H1 (cell line): ENCODE measurements around the gene PANK3. TPM values are rescaled to one million over a fixed set of nuclear protein-coding genes. Genes with fewer than 3 reads are reported as not detected.

ENCODE experiments used
- CTCF ChIA-PET: fragments of 300-600 bp; sonication (Branson Sonifier 250); formaldehyde crosslinking; loops from one replicate; lab custom pipeline; 2021; ENCODE audit not compliant: partially characterized antibody; lab: Charles Lee
- POLR2A ChIA-PET: fragments of 300-600 bp; sonication (Branson Sonifier 250); formaldehyde crosslinking; loops from one replicate; lab custom pipeline; 2021; ENCODE audit warnings: inconsistent platforms; ENCODE audit not compliant: partially characterized antibody; lab: Charles Lee
- DNase-seq, 2 experiments: peaks; one replicate each; pipeline versions ENCODE4 v3.0.0 to v3.0.0-alpha.2; 2010 to 2022; ENCODE audit warnings: low spot score in 2 of 2, low read depth in 1 of 2, mixed read lengths in 1 of 2
- FAIRE-seq: peaks from 2 replicates; lab custom pipeline; 2011; peaks lifted over from hg19 to GRCh38; lab: Jason Lieb, UNC
- H2AFZ ChIP-seq: 2 replicates; pipeline ENCODE4 v1.8.1; 2012; ENCODE audit warnings: low read length, inconsistent platforms
- H2AK5ac ChIP-seq: 2 replicates; pipeline ENCODE4 v1.6.1; 2013; ENCODE audit warnings: low read depth, low read length
- H2BK120ac ChIP-seq: replicated peaks from 2 replicates; pipeline ENCODE3; 2013; ENCODE audit warnings: low read depth, low read length, inconsistent platforms
- H2BK12ac ChIP-seq: 2 replicates; pipeline ENCODE4 v1.6.1; 2013; ENCODE audit warnings: low read depth, low read length
- H2BK15ac ChIP-seq: 2 replicates; pipeline ENCODE4 v1.6.1; 2013; ENCODE audit warnings: low read length
- H2BK20ac ChIP-seq: 2 replicates; pipeline ENCODE4 v1.6.1; 2013; ENCODE audit warnings: low read length
- H2BK5ac ChIP-seq: 2 replicates; pipeline ENCODE4 v1.6.1; 2013; ENCODE audit warnings: low read depth, low read length
- H3K14ac ChIP-seq: 2 replicates; pipeline ENCODE4 v1.6.1; 2013; ENCODE audit warnings: inconsistent platforms; ENCODE audit not compliant: insufficient read length
- H3K18ac ChIP-seq: 2 replicates; pipeline ENCODE4 v1.6.1; 2013; ENCODE audit warnings: low read length; ENCODE audit errors: extremely low read depth
- H3K23ac ChIP-seq: 2 replicates; pipeline ENCODE4 v1.6.1; 2013; ENCODE audit warnings: inconsistent platforms; ENCODE audit not compliant: insufficient read length
- H3K23me2 ChIP-seq: 2 replicates; pipeline ENCODE4 v1.6.1; 2013; ENCODE audit warnings: low read depth, low read length
- H3K27ac ChIP-seq: 2 replicates; pipeline ENCODE4 v1.6.1; 2011; ENCODE audit warnings: low read depth, low read length, inconsistent platforms
- H3K27me3 ChIP-seq, 4 experiments: replicated peaks in 1 of 4; 1 replicate in 1 of 4; 2 replicates in 3 of 4; pipeline versions ENCODE4 v1.6.1 to v1.8.1; 2011 to 2013; ENCODE audit warnings: low read length in 3 of 4, mild to moderate bottlenecking in 3 of 4, inconsistent platforms in 2 of 4, mixed read lengths in 2 of 4, moderate library complexity in 1 of 4; ENCODE audit not compliant: control insufficient read depth in 3 of 4, insufficient read depth in 3 of 4; ENCODE audit errors: extremely low read depth in 1 of 4
- H3K36me3 ChIP-seq, 4 experiments: 2 replicates each; pipeline versions ENCODE4 v1.6.1 to v1.8.1; 2011 to 2013; ENCODE audit warnings: mild to moderate bottlenecking in 4 of 4, low read length in 3 of 4, moderate library complexity in 2 of 4, control low read depth in 1 of 4, inconsistent platforms in 1 of 4; ENCODE audit not compliant: insufficient read depth in 4 of 4, control insufficient read depth in 2 of 4
- H3K4ac ChIP-seq: replicated peaks from 2 replicates; pipeline ENCODE3; 2013; ENCODE audit warnings: low read length, low read depth, mixed read lengths, inconsistent platforms; ENCODE audit not compliant: insufficient read length
- H3K4me1 ChIP-seq, 4 experiments: replicated peaks in 1 of 4; 1 replicate in 1 of 4; 2 replicates in 3 of 4; pipeline versions ENCODE4 v1.6.1 to v1.8.1; 2011 to 2013; ENCODE audit warnings: low read length in 3 of 4, inconsistent platforms in 2 of 4, mixed read lengths in 1 of 4; ENCODE audit not compliant: insufficient read depth in 4 of 4, control insufficient read depth in 3 of 4
- H3K4me2 ChIP-seq, 2 experiments: 2 replicates each; pipeline versions ENCODE4 v1.6.1 to v1.8.1; 2011 to 2013; ENCODE audit warnings: low read depth in 2 of 2, low read length in 2 of 2, control low read depth in 1 of 2, inconsistent platforms in 1 of 2, mild to moderate bottlenecking in 1 of 2; ENCODE audit not compliant: insufficient read depth in 1 of 2
- H3K4me3 ChIP-seq, 4 experiments: fragments of 200-600, 300-600 bp in 1 of 4; sonication (generic), shearing (Covaris generic), sonication (Bioruptor Twin) in 1 of 4; 2 replicates each; pipeline versions ENCODE4 v1.5.1 to v1.8.1; 2011 to 2016; ENCODE audit warnings: low read length in 4 of 4, low read depth in 3 of 4, control low read depth in 2 of 4, inconsistent platforms in 2 of 4, mild to moderate bottlenecking in 2 of 4, mixed read lengths in 1 of 4, moderate library complexity in 1 of 4; ENCODE audit not compliant: insufficient read depth in 2 of 4; ENCODE audit errors: extremely low read depth in 1 of 4
- H3K56ac ChIP-seq: replicated peaks from 2 replicates; pipeline ENCODE3; 2013; ENCODE audit warnings: low read depth, mild to moderate bottlenecking, mixed read lengths, low read length, inconsistent platforms; ENCODE audit not compliant: insufficient read length
- H3K79me1 ChIP-seq: 2 replicates; pipeline ENCODE4 v1.6.1; 2013; ENCODE audit warnings: low read depth, low read length, control low read depth
- H3K79me2 ChIP-seq, 2 experiments: 2 replicates each; pipeline versions ENCODE4 v1.6.1 to v1.8.1; 2012 to 2013; ENCODE audit warnings: low read length in 2 of 2, mild to moderate bottlenecking in 2 of 2, inconsistent platforms in 1 of 2; ENCODE audit not compliant: insufficient read depth in 2 of 2, control insufficient read depth in 1 of 2
- H3K9ac ChIP-seq, 4 experiments: replicated peaks in 1 of 4; 1 replicate in 1 of 4; 2 replicates in 3 of 4; pipeline versions ENCODE4 v1.6.1 to v1.8.1; 2011 to 2013; ENCODE audit warnings: low read depth in 3 of 4, low read length in 3 of 4, control low read depth in 2 of 4, mild to moderate bottlenecking in 2 of 4, moderate library complexity in 2 of 4, inconsistent platforms in 1 of 4; ENCODE audit errors: extremely low read depth in 1 of 4
- H3K9me3 ChIP-seq, 2 experiments: 2 replicates each; pipeline versions ENCODE4 v1.6.1 to v1.8.1; 2012 to 2013; ENCODE audit warnings: mild to moderate bottlenecking in 2 of 2, moderate library complexity in 2 of 2, control low read depth in 1 of 2, inconsistent platforms in 1 of 2, low read depth in 1 of 2, low read length in 1 of 2, mixed read lengths in 1 of 2; ENCODE audit not compliant: insufficient read depth in 2 of 2
- H4K20me1 ChIP-seq, 2 experiments: replicated peaks in 1 of 2; 2 replicates each; pipeline versions ENCODE3 to v1.8.1; 2011 to 2013; ENCODE audit warnings: inconsistent platforms in 2 of 2, low read length in 2 of 2, mild to moderate bottlenecking in 1 of 2; ENCODE audit not compliant: insufficient read depth in 2 of 2, control insufficient read depth in 1 of 2
- H4K5ac ChIP-seq: 2 replicates; pipeline ENCODE4 v1.6.1; 2013; ENCODE audit warnings: low read length, low read depth, mixed read lengths, inconsistent platforms; ENCODE audit not compliant: insufficient read length
- H4K8ac ChIP-seq: 2 replicates; pipeline ENCODE4 v1.8.0; 2013; ENCODE audit warnings: mild to moderate bottlenecking, moderate library complexity, low read length, inconsistent platforms; ENCODE audit not compliant: insufficient read depth; ENCODE audit errors: extremely low read depth
- H4K91ac ChIP-seq: replicated peaks from 2 replicates; pipeline ENCODE3; 2013; ENCODE audit warnings: low read length, mixed read lengths, inconsistent platforms; ENCODE audit not compliant: insufficient read length
- BRCA1 ChIP-seq: IDR thresholded peaks from 2 replicates; pipeline ENCODE4 v1.6.1; 2012; ENCODE audit warnings: low read depth, low read length, improper control_type of control experiment
- GTF2F1 ChIP-seq: IDR thresholded peaks from 2 replicates; pipeline ENCODE4 v1.6.1; 2012; ENCODE audit warnings: low read depth, low read length, improper control_type of control experiment, borderline replicate concordance
- HDAC2 ChIP-seq, 2 experiments: fragments of 300-600 bp in 1 of 2; sonication (generic) in 1 of 2; IDR thresholded peaks; 2 replicates each; pipeline ENCODE4 v1.6.1; 2011 to 2012; ENCODE audit warnings: low read depth in 2 of 2, low read length in 2 of 2, mild to moderate bottlenecking in 2 of 2, moderate library complexity in 2 of 2, borderline replicate concordance in 1 of 2, inconsistent platforms in 1 of 2
- KDM4A ChIP-seq: IDR thresholded peaks from one replicate; pipeline ENCODE4 v1.7.1; 2012; ENCODE audit warnings: low read depth, mild to moderate bottlenecking, moderate library complexity, low read length, inconsistent platforms; ENCODE audit not compliant: severe bottlenecking
- KDM5A ChIP-seq: fragments of 200-600 bp; IDR thresholded peaks from 2 replicates; pipeline ENCODE4 v1.7.1; 2012; ENCODE audit warnings: mild to moderate bottlenecking, low read length, inconsistent platforms, mixed read lengths
- SIN3A ChIP-seq, 2 experiments: IDR thresholded peaks in 1 of 2; conservative IDR thresholded peaks in 1 of 2; 2 replicates each; pipeline ENCODE4 v1.6.1; 2011 to 2012; ENCODE audit warnings: low read length in 2 of 2, improper control_type of control experiment in 1 of 2, low read depth in 1 of 2, mild to moderate bottlenecking in 1 of 2
- WGBS, 2 experiments: shearing (Covaris generic) in 1 of 2; methylation state at CpG; one replicate each; pipeline versions ENCODE4 v1.1.6 to v1.1.7; 2013 to 2015; ENCODE audit warnings: low lambda C conversion rate in 2 of 2, mixed read lengths in 2 of 2, inconsistent platforms in 1 of 2, low coverage in 1 of 2, missing lambda C conversion rate in 1 of 2; ENCODE audit not compliant: insufficient replicate concordance in 2 of 2, insufficient coverage in 1 of 2, insufficient read length in 1 of 2; ENCODE audit errors: extremely low coverage in 1 of 2, missing lambda C conversion rate in 1 of 2; 5-methylcytosine and 5-hydroxymethylcytosine counted together
- polyA plus RNA-seq, 7 experiments: library from polyadenylated mRNA; depleted of rRNA in 3 of 7; stranded (reverse) in 5 of 7; unstranded in 2 of 7; fragments of >200 nt in 5 of 7; fragments of 200-250 nt in 2 of 7; gene quantifications; 1 replicate in 5 of 7; 2 replicates in 1 of 7; 4 replicates in 1 of 7; pipeline versions ENCODE4 v1.2.1 to v1.2.3, GENCODE V29; 2011 to 2013; ENCODE audit warnings: missing spikeins in 2 of 7, mixed read lengths in 2 of 7
- total RNA-seq: library from RNA; stranded (reverse); fragmentation: NEBNext Ultra II Directional; extraction: Animal tissue kit (Norgen Biotek cat#: 25700); gene quantifications from 2 replicates; pipeline ENCODE4 v1.2.1, GENCODE V29; 2021
- TF ChIP-seq, protein P1 (sequence below), 3 experiments: IDR thresholded peaks; 1 replicate in 2 of 3; 2 replicates in 1 of 3; pipeline versions ENCODE4 v1.5.1 to v1.6.1; 2011; ENCODE audit warnings: low read length in 3 of 3, mild to moderate bottlenecking in 3 of 3, inconsistent platforms in 2 of 3, low read depth in 1 of 3, moderate library complexity in 1 of 3; ENCODE audit not compliant: insufficient read depth in 1 of 3; ENCODE audit errors: control extremely low read depth in 1 of 3

PANK3 gene
- total and polyA plus RNA-seq, 2 of the 8 experiments (the other 6 are each of a cell fraction or from before 2014, with no cell fraction given) = 8.6 to 101 TPM

DNA sequence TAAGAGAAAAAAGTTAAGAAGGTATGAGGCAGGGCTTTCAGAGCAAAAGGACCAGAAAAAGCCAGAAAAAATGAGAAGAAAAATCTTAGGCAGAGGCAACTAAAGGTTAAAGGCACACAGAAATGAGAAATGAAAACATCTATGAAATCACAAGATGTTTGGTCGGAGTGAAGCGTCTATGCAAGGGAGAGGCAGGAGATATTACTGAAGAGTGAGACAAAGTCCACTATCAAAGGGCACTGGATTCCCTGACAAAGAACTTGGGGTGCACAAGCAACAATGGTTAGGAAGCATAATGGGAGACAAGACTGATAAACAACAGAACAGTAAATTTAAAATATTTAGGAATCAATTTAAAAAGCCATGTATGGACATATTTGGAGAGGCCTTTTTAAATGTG, 16.9 kb downstream of the PANK3 start:
- CTCF ChIA-PET = no interaction called here
- no peak overlapping the region for H3K27ac ChIP-seq
- no peaks in the 10 kb centered on the region for H3K23me2 ChIP-seq
- no peak overlapping the region for H2BK12ac ChIP-seq
- H3K4me2 ChIP-seq = no peak overlapping the region
- H2BK5ac ChIP-seq = no peak overlapping the region
- no peak overlapping the region for H4K5ac ChIP-seq
- peaks cover 0 to 26% of the 10 kb centered on the region in 2 experiments; a peak in 2 of 4 replicates for H3K79me2 ChIP-seq
- H3K56ac ChIP-seq = no peak overlapping the region
- H3K9ac ChIP-seq = no peak overlapping the region
- peaks cover 3% of the 10 kb centered on the region in 2 experiments for H4K20me1 ChIP-seq
- no peak overlapping the region for H2AK5ac ChIP-seq
- no peak overlapping the region for H2BK20ac ChIP-seq
- no peak overlapping the region for H2BK120ac ChIP-seq
- no peak overlapping the region for H3K23ac ChIP-seq
- H3K79me1 ChIP-seq = peaks cover 2% of the 10 kb centered on the region; the same call in 1 of the 2 replicates
- POLR2A ChIA-PET = no interaction called here
- no peak overlapping the region for H2AFZ ChIP-seq
- H3K9me3 ChIP-seq = no peaks in the 10 kb centered on the region
- no peak overlapping the region for H3K14ac ChIP-seq
- H3K4me1 ChIP-seq = no peaks in the 10 kb centered on the region
- H3K36me3 ChIP-seq = peaks cover 4 to 81% (median 34%) of the 10 kb centered on the region in 4 experiments
- H3K4ac ChIP-seq = no peak overlapping the region
- H4K8ac ChIP-seq = no peak overlapping the region
- no peak for FAIRE-seq
- no peak overlapping the region for H2BK15ac ChIP-seq
- TF ChIP-seq SIN3A (conservative IDR thresholded peaks at IDR 0.05 in 1 of 2, IDR thresholded peaks at IDR 0.05 in 1 of 2; ENCODE audit: low read depth in 1 of 2, low read length in 2 of 2) (no peak), GTF2F1 (no peak), BRCA1 (no peak), KDM5A (no peak), HDAC2 (IDR thresholded peaks at IDR 0.05; ENCODE audit: borderline replicate concordance in 1 of 2, low read depth in 2 of 2, low read length in 2 of 2) (no peak), KDM4A (no peak)
- TF ChIP-seq, protein P1, sequence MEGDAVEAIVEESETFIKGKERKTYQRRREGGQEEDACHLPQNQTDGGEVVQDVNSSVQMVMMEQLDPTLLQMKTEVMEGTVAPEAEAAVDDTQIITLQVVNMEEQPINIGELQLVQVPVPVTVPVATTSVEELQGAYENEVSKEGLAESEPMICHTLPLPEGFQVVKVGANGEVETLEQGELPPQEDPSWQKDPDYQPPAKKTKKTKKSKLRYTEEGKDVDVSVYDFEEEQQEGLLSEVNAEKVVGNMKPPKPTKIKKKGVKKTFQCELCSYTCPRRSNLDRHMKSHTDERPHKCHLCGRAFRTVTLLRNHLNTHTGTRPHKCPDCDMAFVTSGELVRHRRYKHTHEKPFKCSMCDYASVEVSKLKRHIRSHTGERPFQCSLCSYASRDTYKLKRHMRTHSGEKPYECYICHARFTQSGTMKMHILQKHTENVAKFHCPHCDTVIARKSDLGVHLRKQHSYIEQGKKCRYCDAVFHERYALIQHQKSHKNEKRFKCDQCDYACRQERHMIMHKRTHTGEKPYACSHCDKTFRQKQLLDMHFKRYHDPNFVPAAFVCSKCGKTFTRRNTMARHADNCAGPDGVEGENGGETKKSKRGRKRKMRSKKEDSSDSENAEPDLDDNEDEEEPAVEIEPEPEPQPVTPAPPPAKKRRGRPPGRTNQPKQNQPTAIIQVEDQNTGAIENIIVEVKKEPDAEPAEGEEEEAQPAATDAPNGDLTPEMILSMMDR (IDR thresholded peaks at IDR 0.05; ENCODE audit: control extremely low read depth in 1 of 3, insufficient read depth in 1 of 3, low read depth in 1 of 3, low read length in 3 of 3) = no peak
- no peak overlapping the region for H4K91ac ChIP-seq
- peaks cover 0 to 1% (median 0%) of the 10 kb centered on the region in 4 experiments; a peak in 1 of 7 replicates for H3K27me3 ChIP-seq
- H3K18ac ChIP-seq = no peak overlapping the region
- 92% methylated on average over 2 of the region's 2 CpGs; no CpG with 5 or more reads in 1 of the 2 experiments for WGBS, 2 experiments
- no peak for DNase-seq
- H3K4me3 ChIP-seq = no peak overlapping the region
